CD4-positive, alpha-beta T cell (primary cell): ENCODE measurements around the gene CCND1. TPM values are rescaled to one million over a fixed set of nuclear protein-coding genes. Genes with fewer than 3 reads are reported as not detected.
A peak's percentile ranks its signal among the peaks of the same experiment; 100 is the strongest.

ENCODE experiments used
- ATAC-seq: fragments of 200-7000 bp; cut with Tn5 transposase; one replicate; pipeline ENCODE4 v1.10.0; 2022; ENCODE audit warnings: mild to moderate bottlenecking; ENCODE audit not compliant: poor library complexity
- CTCF ChIA-PET: fragments of 350-600 bp; sonication (Branson Sonifier 250); formaldehyde crosslinking; loops from one replicate; lab custom pipeline; 2021; ENCODE audit warnings: antibody characterized with exemption, inconsistent platforms; lab: Charles Lee
- POLR2A ChIA-PET: fragments of 350-600 bp; sonication (Branson Sonifier 250); formaldehyde crosslinking; loops from one replicate; lab custom pipeline; 2021; ENCODE audit warnings: antibody characterized with exemption, inconsistent platforms; lab: Charles Lee
- DNase-seq, 14 experiments: peaks; one replicate each; pipeline ENCODE4 v3.0.0-alpha.2; 2013 to 2020; ENCODE audit warnings: mixed read lengths in 2 of 14
- H3K27ac ChIP-seq, 2 donors: one replicate each; pipeline versions ENCODE4 v1.5.1 to v1.7.0; 2013; ENCODE audit warnings: low read length in 2 of 2, low read depth in 1 of 2, mild to moderate bottlenecking in 1 of 2
- H3K27me3 ChIP-seq, 2 experiments: 1 replicate in 1 of 2; 2 replicates in 1 of 2; pipeline versions ENCODE4 v1.6.1 to v1.7.0; 2013; ENCODE audit warnings: low read length in 2 of 2, control low read depth in 1 of 2, mild to moderate bottlenecking in 1 of 2, moderate library complexity in 1 of 2; ENCODE audit not compliant: insufficient read depth in 2 of 2, control insufficient read depth in 1 of 2
- H3K36me3 ChIP-seq: one replicate; pipeline ENCODE4 v1.6.1; 2013; ENCODE audit warnings: low read length, control low read depth; ENCODE audit not compliant: insufficient read depth
- H3K4me1 ChIP-seq: one replicate; pipeline ENCODE4 v1.6.1; 2013; ENCODE audit warnings: low read length, control low read depth; ENCODE audit not compliant: insufficient read depth
- H3K4me3 ChIP-seq: one replicate; pipeline ENCODE4 v1.5.1; 2013; ENCODE audit warnings: mild to moderate bottlenecking, low read length, moderate library complexity
- H3K9me3 ChIP-seq, 2 experiments: 1 replicate in 1 of 2; 2 replicates in 1 of 2; pipeline versions ENCODE4 v1.6.1 to v1.7.0; 2013; ENCODE audit warnings: low read length in 2 of 2, mild to moderate bottlenecking in 2 of 2, control low read depth in 1 of 2, moderate library complexity in 1 of 2; ENCODE audit not compliant: control insufficient read depth in 1 of 2, insufficient read depth in 1 of 2
- H3K27ac Mint-ChIP-seq: one replicate; pipeline ENCODE4 v1.8.0; 2020; ENCODE audit warnings: mixed read lengths
- H3K27me3 Mint-ChIP-seq: one replicate; pipeline ENCODE4 v1.8.0; 2021; ENCODE audit warnings: mixed read lengths
- H3K36me3 Mint-ChIP-seq: one replicate; pipeline ENCODE4 v1.8.0; 2021; ENCODE audit warnings: low read depth, mixed read lengths
- H3K4me1 Mint-ChIP-seq: one replicate; pipeline ENCODE4 v1.8.0; 2021; ENCODE audit warnings: low read depth, mixed read lengths
- H3K4me3 Mint-ChIP-seq: one replicate; pipeline ENCODE4 v1.8.0; 2020; ENCODE audit warnings: mild to moderate bottlenecking, mixed read lengths
- H3K9me3 Mint-ChIP-seq: one replicate; pipeline ENCODE4 v1.8.0; 2020; ENCODE audit warnings: mixed read lengths
- CTCF ChIP-seq: fragments of 200-600 bp; IDR thresholded peaks from one replicate; pipeline ENCODE4 v1.8.0; 2022; ENCODE audit warnings: antibody characterized with exemption, mild to moderate bottlenecking
- intact Hi-C, 2 experiments: fragments of 100-400 bp; cut with DNase I in 1 of 2; cut with micrococcal nuclease in 1 of 2; formaldehyde crosslinking; loops; one replicate each; pipeline versions ENCODE4 v1.15.1 to v1.9.0; 2023 to 2025; cut with DNase I, micrococcal nuclease
- total RNA-seq, 174 experiments: library from RNA in 2 of 174; stranded (reverse) in 2 of 174; gene quantifications; one replicate each; pipeline ENCODE4 v1.2.3 and lab custom pipeline; 2021 to 2026

The CCND1 gene
- total RNA-seq, 2 experiments from 2014 or later = 1.7 to 2.4 TPM

GRCh38 chr11:69656536-69657455 lies 15.8 kb downstream of the CCND1 start:
- POLR2A ChIA-PET = no interaction called here
- peak in 1 of 14 experiments; percentile 17 for DNase-seq
- H3K4me1 Mint-ChIP-seq = no peaks in the 10 kb centered on the region
- intact Hi-C loops = no loop called here
- no peak for TF ChIP-seq CTCF
- no peaks in the 10 kb centered on the region for H3K9me3 ChIP-seq
- H3K36me3 ChIP-seq = peaks cover 4% of the 10 kb centered on the region
- H3K27me3 ChIP-seq = no peaks in the 10 kb centered on the region
- CTCF ChIA-PET = no interaction called here
- H3K4me3 ChIP-seq = no peak overlapping the region
- no peak overlapping the region for H3K27ac Mint-ChIP-seq
- H3K27me3 Mint-ChIP-seq = no peaks in the 10 kb centered on the region
- H3K27ac ChIP-seq = no peak overlapping the region
- peaks cover 6% of the 10 kb centered on the region for H3K36me3 Mint-ChIP-seq
- H3K4me3 Mint-ChIP-seq = no peak overlapping the region
- H3K4me1 ChIP-seq = no peaks in the 10 kb centered on the region
- no peak for ATAC-seq
- H3K9me3 Mint-ChIP-seq = no peaks in the 10 kb centered on the region

- no peaks in the 10 kb centered on the region for H3K4me1 ChIP-seq
- intact Hi-C loops = no loop called here
- ChIA-PET CTCF (no interaction called here), POLR2A (no interaction called here)
- DNase-seq = peak in 1 of 14 experiments; percentile 29
- no peaks in the 10 kb centered on the region for H3K27me3 ChIP-seq
- Mint-ChIP-seq H3K4me3 (no peak overlapping the region), H3K27me3 (no peaks in the 10 kb centered on the region), H3K27ac (no peak overlapping the region), H3K36me3 (peaks cover 13% of the 10 kb centered on the region), H3K9me3 (no peaks in the 10 kb centered on the region), H3K4me1 (no peaks in the 10 kb centered on the region)
- no peak overlapping the region for H3K27ac ChIP-seq
- ATAC-seq = no peak
- no peak for TF ChIP-seq CTCF
- no peaks in the 10 kb centered on the region for H3K9me3 ChIP-seq
- H3K4me3 ChIP-seq = no peak overlapping the region
- H3K36me3 ChIP-seq = peaks cover 4% of the 10 kb centered on the region
Measured at GRCh38 chr11:69657456-69657910, 16.5 kb downstream of the CCND1 start.

- Histone ChIP-seq H3K9me3 (no peaks in the 10 kb centered on the region), H3K27ac (no peak overlapping the region), H3K27me3 (no peaks in the 10 kb centered on the region), H3K4me3 (no peak overlapping the region), H3K36me3 (peaks cover 4% of the 10 kb centered on the region), H3K4me1 (no peaks in the 10 kb centered on the region)
- H3K4me3 Mint-ChIP-seq = no peak overlapping the region
- no peaks in the 10 kb centered on the region for H3K27me3 Mint-ChIP-seq
- ATAC-seq = no peak
- H3K27ac Mint-ChIP-seq = no peak overlapping the region
- POLR2A ChIA-PET = no interaction called here
- H3K36me3 Mint-ChIP-seq = peaks cover 14% of the 10 kb centered on the region
- no peak for TF ChIP-seq CTCF
- H3K4me1 Mint-ChIP-seq = no peaks in the 10 kb centered on the region
- DNase-seq = peak in 1 of 14 experiments; percentile 30
- CTCF ChIA-PET = no interaction called here
- intact Hi-C loops = no loop called here
- H3K9me3 Mint-ChIP-seq = no peaks in the 10 kb centered on the region
Measured at GRCh38 chr11:69657911-69658625, 17.1 kb downstream of the CCND1 start.
